GM23248 (cell line): ENCODE results near the gene CEBPZ.

Source experiments
- EZH2 ChIP-seq: fragments of 200-600 bp; sonication (generic); IDR thresholded peaks from 2 replicates; pipeline ENCODE4 v1.6.1; 2018; ENCODE audit warnings: antibody characterized with exemption, mild to moderate bottlenecking; ENCODE audit not compliant: insufficient read depth, poor library complexity, severe bottlenecking
- EZH2phosphoT487 ChIP-seq: fragments of 200-600 bp; sonication (generic); IDR thresholded peaks from 2 replicates; pipeline ENCODE4 v1.6.1; 2018; ENCODE audit warnings: antibody characterized with exemption, moderate library complexity, mild to moderate bottlenecking, low read depth; ENCODE audit not compliant: insufficient read depth

GRCh38 chr2:37263839-37264238, 32.4 kb upstream of the CEBPZ start:
- TF ChIP-seq EZH2 (no peak), EZH2phosphoT487 (no peak)
